HL-60 (cell line): ENCODE measurements around the gene NHSL2.

Experiments used
- DNase-seq, 2 experiments: peaks; one replicate each; pipeline ENCODE4 v3.0.0-alpha.2; 2010 to 2020; ENCODE audit warnings: low read depth in 1 of 2, low spot score in 1 of 2
- H3K27ac ChIP-seq: fragments of 250-450 bp; sonication (Bioruptor Pico); replicated peaks from 2 replicates; pipeline ENCODE4 v1.5.1; 2020; ENCODE audit warnings: mild to moderate bottlenecking, moderate library complexity
- H3K27me3 ChIP-seq: fragments of 250-450 bp; sonication (Bioruptor Pico); 2 replicates; pipeline ENCODE4 v1.5.1; 2021; ENCODE audit warnings: mild to moderate bottlenecking, moderate library complexity; ENCODE audit not compliant: insufficient read depth, poor library complexity, severe bottlenecking
- H3K4me3 ChIP-seq: replicated peaks from 2 replicates; pipeline ENCODE4 v1.5.1; 2011; ENCODE audit warnings: mild to moderate bottlenecking, control low read depth, low read length; ENCODE audit not compliant: insufficient read depth
- CTCF ChIP-seq: IDR thresholded peaks from one replicate; pipeline ENCODE4 v1.5.1; 2011; ENCODE audit warnings: low read length, control low read depth, inconsistent platforms; ENCODE audit not compliant: insufficient read depth
- GABPA ChIP-seq: IDR thresholded peaks from 2 replicates; pipeline ENCODE4 v1.6.1; 2012; ENCODE audit warnings: low read depth
- POLR2AphosphoS5 ChIP-seq: IDR thresholded peaks from 2 replicates; pipeline ENCODE4 v1.6.1; 2012; ENCODE audit warnings: low read depth
- REST ChIP-seq: IDR thresholded peaks from 2 replicates; pipeline ENCODE4 v1.6.1; 2012; ENCODE audit warnings: low read depth; ENCODE audit not compliant: insufficient replicate concordance
- SPI1 ChIP-seq: IDR thresholded peaks from 2 replicates; pipeline ENCODE4 v1.6.1; 2012; ENCODE audit warnings: low read depth, mild to moderate bottlenecking, borderline replicate concordance

The NHSL2 gene

GRCh38 chrX:72100824-72101351 lies 190.2 kb downstream of the NHSL2 start:
- TF ChIP-seq POLR2AphosphoS5 = peak; percentile 83
- no peak for TF ChIP-seq CTCF
- TF ChIP-seq SPI1 = peak; percentile 43; the same call in 1 of the 2 replicates
- no peak for TF ChIP-seq GABPA
- no peak for TF ChIP-seq REST
- Histone ChIP-seq H3K4me3 (peak overlapping the region; percentile 35), H3K27me3 (no peaks in the 10 kb centered on the region), H3K27ac (peak overlapping the region; percentile 92)
- peak; percentile 78 to 91 for DNase-seq

GRCh38 chrX:72101597-72102037 lies 191.0 kb downstream of the NHSL2 start:
- no peaks in the 10 kb centered on the region for H3K27me3 ChIP-seq
- TF ChIP-seq GABPA (no peak), CTCF (no peak), REST (no peak), SPI1 (no peak), POLR2AphosphoS5 (no peak)
- peak in 1 of 2 experiments; percentile 31 for DNase-seq

GRCh38 chrX:72102126-72102525 lies 191.5 kb downstream of the NHSL2 start:
- TF ChIP-seq SPI1 = no peak
- no peak for TF ChIP-seq CTCF
- TF ChIP-seq GABPA = no peak
- TF ChIP-seq POLR2AphosphoS5 = no peak
- TF ChIP-seq REST = no peak
- Histone ChIP-seq H3K4me3 (peak overlapping the region; percentile 35), H3K27ac (peak overlapping the region; percentile 92), H3K27me3 (no peaks in the 10 kb centered on the region)
- DNase-seq = no peak

More at GRCh38 chrX:72101597-72102037, 191.0 kb downstream of the NHSL2 start:
- H3K27ac ChIP-seq = peak overlapping the region; percentile 92
- H3K4me3 ChIP-seq = peak overlapping the region; percentile 35
